NCI-H524 treated with DMSO at 0.1 percent for 48 hours (cell line): ENCODE data around the gene KISS1R.
"Not testable (repeated sequence)": the region's sequence is repeated elsewhere in the genome, so short reads cannot be mapped to it uniquely, and the experiment has no call there.

ENCODE experiments used
- DNase-seq: peaks from one replicate; lab custom pipeline; 2025; lab: John Stamatoyannopoulos, UW

The KISS1R gene

GRCh38 chr19:917323-918151 lies at the start of gene KISS1R:
TSS of gene KISS1R (plus strand) at chr19:917333. CDS start at chr19:917503, 170 bp downstream.
- no peak for DNase-seq

GRCh38 chr19:867855-868457 lies 49.2 kb upstream of the KISS1R start:
- no peak for DNase-seq

- no peak for DNase-seq
Measured at GRCh38 chr19:868458-869244, 48.5 kb upstream of the KISS1R start.

- DNase-seq = no peak
Measured at GRCh38 chr19:869245-870177, 47.6 kb upstream of the KISS1R start.

GRCh38 chr19:870314-870713 lies 46.8 kb upstream of the KISS1R start:
- DNase-seq = no peak

- DNase-seq = no peak
Measured at GRCh38 chr19:870963-871401, 46.2 kb upstream of the KISS1R start.

- DNase-seq = no peak
Measured at GRCh38 chr19:871446-872265, 45.5 kb upstream of the KISS1R start.

GRCh38 chr19:872266-872951 lies 44.7 kb upstream of the KISS1R start:
- DNase-seq = no peak

- DNase-seq = no peak
Measured at GRCh38 chr19:873084-873483, 44.0 kb upstream of the KISS1R start.

- no peak for DNase-seq
Measured at GRCh38 chr19:873561-874041, 43.5 kb upstream of the KISS1R start.

- DNase-seq = no peak
Measured at GRCh38 chr19:875265-875879, 41.8 kb upstream of the KISS1R start.

GRCh38 chr19:876089-876488 lies 41.0 kb upstream of the KISS1R start:
- no peak for DNase-seq

GRCh38 chr19:876780-877314 lies 40.3 kb upstream of the KISS1R start:
- no peak for DNase-seq

GRCh38 chr19:877992-878660 lies 39.0 kb upstream of the KISS1R start:
- not testable (repeated sequence) for DNase-seq

GRCh38 chr19:878751-879561 lies 38.2 kb upstream of the KISS1R start:
- not testable (repeated sequence) for DNase-seq

GRCh38 chr19:879711-880438 lies 37.3 kb upstream of the KISS1R start:
- DNase-seq = no peak
